ENCODE measurements around the gene SYT17.

SYT17 gene

GRCh38 chr16:19138601-19139000 is 29.4 kb upstream of the SYT17 start:
- DNase-seq (ENCODE audit: low read depth in 2 of 2): no peak

- no peak for DNase-seq (ENCODE audit: low read depth in 2 of 2)
Observed at GRCh38 chr16:19139436-19140091, 28.5 kb upstream of the SYT17 start.

GRCh38 chr16:19140396-19140795 is 27.6 kb upstream of the SYT17 start:
- no peak for DNase-seq (ENCODE audit: low read depth in 2 of 2)

DNA sequence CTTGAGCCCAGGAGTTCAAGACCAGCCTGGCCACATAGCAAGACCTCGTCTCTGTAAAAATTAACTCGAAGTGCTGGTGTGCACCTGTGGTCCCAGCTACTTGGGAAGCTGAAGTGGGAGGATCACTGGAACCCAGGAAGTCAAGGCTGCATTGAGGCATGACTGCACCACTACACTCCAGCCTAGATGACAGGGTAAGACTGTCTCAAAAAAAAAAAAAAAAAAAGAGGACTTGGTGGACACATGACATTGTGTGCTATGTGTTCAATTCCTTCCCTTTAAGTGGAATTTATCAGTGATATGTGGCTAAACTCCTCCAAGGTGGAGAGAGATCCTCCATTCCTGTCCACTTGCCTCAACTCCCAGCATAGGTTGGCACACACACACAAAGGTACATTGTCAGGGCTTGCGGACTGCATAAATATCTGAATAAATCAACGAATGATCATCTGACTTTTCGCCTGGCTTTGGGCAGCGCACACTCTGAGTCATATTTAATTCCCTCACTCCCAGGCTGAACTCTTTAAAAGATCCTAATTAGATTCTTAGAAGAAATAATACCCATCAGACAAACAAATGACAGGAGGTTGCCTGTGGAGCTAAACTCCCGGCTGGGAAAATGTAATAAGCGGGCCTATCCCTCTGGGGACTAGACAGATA is 25.0 kb upstream of the SYT17 start:
- no peak for DNase-seq (ENCODE audit: low read depth in 2 of 2)

GRCh38 chr16:19143599-19143956 is 24.5 kb upstream of the SYT17 start:
- DNase-seq (ENCODE audit: low read depth in 2 of 2): no peak

DNA sequence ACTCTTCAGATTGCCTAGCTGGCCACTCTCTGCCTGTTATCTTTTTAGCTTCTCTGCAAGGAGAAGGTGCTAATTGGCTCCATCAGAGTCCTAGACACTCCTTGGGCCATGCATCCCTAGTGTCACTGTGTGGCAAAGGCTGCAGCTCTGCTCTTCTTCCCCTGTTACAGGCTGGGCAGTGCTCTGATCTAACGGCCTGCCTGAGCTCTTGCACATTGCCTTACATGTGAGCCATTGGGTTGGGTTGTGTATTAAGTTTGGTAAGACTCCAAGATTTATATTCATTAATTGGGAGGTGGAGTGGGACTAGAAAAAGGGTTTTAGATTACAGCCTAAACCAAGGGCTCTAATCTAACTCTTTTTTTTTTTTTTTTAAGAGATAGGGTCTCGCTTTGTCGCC is 23.0 kb upstream of the SYT17 start:
- DNase-seq (ENCODE audit: low read depth in 2 of 2): no peak

DNA sequence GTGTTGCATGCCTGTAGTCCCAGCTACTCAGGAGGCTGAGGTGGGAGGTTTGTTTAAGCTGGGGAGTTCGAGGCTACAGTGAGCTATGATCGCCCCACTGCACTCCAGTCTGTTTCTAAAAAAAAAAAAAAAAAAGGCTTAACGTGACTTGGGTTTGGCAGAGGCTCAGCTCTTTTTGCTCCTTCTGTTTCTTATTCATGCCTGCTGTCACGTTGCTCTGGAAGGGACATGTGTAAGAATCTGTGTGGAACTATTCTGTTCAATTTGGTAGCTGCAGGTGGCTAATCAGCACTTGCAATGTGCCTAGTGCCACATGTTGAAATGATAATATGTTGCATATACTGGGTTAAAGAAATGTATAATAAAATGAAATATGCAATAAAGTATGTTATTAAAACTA is 20.9 kb upstream of the SYT17 start:
- no peak for DNase-seq (ENCODE audit: low read depth in 2 of 2)

DNA sequence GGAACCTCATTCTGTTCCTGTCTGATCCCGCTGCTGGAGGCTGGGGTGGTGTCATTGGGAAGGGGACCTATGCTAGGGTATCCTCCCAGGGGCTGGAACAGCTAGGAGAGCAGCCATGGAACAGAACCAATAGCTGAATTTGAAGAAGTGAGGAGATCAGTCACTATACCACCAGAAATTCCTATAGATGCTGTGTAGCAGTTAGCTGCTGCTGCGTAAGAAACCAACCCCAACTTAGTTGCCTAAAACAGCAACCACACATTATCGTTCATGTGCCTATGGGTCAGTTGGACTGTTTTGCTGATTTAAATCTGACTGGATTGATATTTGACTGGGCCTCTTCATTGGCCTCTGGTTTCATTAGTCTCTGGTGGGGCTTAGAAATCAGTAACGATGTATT is 20.4 kb upstream of the SYT17 start:
- DNase-seq (ENCODE audit: low read depth in 2 of 2): no peak

DNA sequence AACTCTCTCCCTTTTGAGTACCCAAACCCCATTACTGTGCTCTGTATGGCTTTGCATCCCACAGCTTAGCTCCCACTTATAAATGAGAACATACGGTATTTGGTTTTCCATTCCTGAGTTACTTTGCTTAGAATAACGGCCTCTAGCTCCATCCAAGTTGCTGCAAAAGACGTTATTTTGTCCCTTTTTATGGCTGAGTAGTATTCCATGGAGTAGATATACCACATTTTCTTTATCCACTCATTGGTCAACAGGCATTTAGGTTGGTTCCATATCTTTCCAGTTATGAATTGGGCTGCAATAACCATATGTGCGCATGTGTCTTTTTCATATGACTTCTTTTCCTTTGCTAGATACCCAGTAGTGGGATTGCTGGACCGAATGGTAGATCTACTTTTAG is 19.9 kb upstream of the SYT17 start:
- DNase-seq (ENCODE audit: low read depth in 2 of 2): no peak

DNA sequence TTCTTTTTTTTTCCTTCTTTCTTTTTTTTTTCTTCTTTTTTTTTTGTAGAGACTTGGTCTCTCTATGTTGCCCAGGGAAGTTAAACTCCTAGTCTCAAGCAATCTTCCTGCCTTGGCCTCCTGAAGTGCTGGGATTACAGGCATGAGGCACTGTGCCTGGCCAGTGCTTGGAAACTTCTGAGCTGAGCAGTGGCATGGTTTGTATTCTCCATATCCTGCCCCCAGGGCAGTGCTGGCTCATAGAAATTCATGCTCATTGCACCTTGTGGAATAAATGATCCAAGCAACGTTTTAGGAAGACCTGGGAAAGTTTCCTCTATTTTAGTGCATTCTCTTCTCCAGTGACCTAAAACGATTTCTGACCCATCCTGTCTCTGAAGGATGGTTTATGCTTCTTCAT is 16.7 kb upstream of the SYT17 start:
- DNase-seq (ENCODE audit: low read depth in 2 of 2): no peak

- no peak for DNase-seq (ENCODE audit: low read depth in 2 of 2)
Observed at GRCh38 chr16:19152042-19152441, 16.0 kb upstream of the SYT17 start.

GRCh38 chr16:19153876-19154275 is 14.2 kb upstream of the SYT17 start:
- no peak for DNase-seq (ENCODE audit: low read depth in 2 of 2)

DNA sequence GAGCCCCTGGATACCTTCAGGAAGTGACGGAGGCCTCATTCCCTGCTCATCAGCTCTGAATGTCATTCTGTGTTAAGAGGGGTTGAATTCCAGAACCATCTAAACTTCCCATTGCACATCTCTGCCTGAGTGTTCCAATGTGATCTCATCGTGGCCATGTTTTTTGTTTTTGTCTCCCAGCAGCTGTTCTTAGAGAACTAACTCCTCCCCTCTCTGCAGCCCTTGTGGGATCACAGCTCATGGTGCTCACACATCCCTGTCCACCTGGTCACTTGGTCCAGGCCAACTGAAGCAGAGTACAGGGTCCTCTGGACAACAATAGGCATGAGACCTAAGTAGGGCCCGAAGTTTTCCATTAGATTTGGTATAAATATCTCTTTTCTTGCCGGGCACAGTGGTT is 6.0 kb upstream of the SYT17 start:
- no peak for DNase-seq (ENCODE audit: low read depth in 2 of 2)

GRCh38 chr16:19163215-19163614 is 4.8 kb upstream of the SYT17 start:
- DNase-seq (ENCODE audit: low read depth in 2 of 2): no peak

GRCh38 chr16:19164285-19164684 is 3.8 kb upstream of the SYT17 start:
- no peak for DNase-seq (ENCODE audit: low read depth in 2 of 2)

DNA sequence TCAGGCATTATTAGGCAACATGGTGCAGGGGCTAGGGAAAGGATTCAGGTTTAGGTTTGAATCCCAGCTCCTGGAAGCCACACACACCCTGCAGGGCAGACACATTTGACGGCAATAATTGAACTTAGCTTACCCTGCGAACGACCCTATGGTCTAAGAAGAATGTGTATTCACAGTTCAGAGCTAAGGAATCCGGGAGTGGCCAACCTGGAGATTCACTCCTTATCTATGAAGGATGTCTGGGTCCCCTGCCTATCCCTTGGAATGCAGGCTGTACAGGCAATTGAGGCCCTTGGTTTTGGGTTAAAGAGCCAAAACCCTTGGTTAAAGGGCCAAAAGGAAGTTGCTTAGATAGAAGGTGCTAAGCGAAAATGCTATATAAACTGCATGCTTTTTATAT is 2.9 kb upstream of the SYT17 start:
- no peak for DNase-seq (ENCODE audit: low read depth in 2 of 2)

DNA sequence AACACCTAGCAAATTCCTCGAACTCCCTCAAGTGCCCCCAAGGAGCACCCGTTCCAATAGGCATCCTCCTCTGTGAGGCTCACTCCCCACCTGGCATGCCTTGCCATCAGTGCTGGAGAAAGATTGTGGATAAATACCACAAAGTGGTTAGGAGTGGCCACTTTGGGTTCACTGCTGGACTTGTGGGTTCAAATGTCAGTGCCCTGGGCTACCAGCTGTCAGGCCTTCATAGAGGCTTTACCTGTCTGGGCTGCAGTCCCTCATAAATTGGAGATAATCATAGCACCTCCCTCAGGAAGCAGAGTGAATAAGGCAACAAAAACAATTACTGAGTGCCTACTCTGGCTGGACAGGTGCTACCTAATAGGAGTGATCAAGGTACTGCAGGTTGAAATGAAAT is 1.5 kb upstream of the SYT17 start:
- no peak for DNase-seq (ENCODE audit: low read depth in 2 of 2)

DNA sequence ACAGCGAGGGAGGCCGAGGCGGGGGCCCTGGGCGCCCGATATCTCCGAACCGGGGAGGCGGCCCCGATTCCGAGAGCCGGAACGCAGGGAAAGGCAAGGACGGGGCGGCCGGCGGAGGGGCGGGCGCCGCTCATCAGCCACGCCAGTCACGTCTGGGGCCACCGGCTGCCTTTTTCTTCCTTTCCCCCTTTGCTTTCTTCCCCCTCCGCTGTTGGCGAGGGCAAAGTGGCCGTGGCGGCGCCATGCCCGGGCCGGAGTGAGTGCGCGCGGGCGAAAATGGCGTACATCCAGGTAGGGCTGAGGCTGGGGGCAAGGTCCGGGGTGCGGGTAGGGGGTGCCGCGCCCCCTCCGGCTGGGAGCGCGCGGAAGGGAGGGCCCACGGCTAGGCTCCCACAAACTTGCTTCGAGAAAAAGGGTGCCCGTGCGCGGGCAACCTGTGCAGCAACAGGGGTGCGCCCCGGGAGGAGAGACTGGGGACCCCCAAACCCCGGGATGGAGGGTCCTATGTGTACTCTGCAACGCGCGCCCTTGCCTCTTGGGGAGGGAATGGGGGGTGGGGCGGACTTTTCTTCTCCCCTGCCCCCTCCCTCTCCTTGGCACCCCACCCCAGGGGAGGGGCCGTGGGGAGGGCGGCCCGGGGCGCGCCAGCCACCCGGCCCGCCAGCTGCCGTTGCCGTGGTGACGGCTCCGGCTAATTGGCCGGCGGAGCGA is 486 bp downstream of the SYT17 start:
- no peak for DNase-seq (ENCODE audit: low read depth in 2 of 2)

GRCh38 chr16:19169082-19169639 is 1.1 kb downstream of the SYT17 start:
- no peak for DNase-seq (ENCODE audit: low read depth in 2 of 2)

DNA sequence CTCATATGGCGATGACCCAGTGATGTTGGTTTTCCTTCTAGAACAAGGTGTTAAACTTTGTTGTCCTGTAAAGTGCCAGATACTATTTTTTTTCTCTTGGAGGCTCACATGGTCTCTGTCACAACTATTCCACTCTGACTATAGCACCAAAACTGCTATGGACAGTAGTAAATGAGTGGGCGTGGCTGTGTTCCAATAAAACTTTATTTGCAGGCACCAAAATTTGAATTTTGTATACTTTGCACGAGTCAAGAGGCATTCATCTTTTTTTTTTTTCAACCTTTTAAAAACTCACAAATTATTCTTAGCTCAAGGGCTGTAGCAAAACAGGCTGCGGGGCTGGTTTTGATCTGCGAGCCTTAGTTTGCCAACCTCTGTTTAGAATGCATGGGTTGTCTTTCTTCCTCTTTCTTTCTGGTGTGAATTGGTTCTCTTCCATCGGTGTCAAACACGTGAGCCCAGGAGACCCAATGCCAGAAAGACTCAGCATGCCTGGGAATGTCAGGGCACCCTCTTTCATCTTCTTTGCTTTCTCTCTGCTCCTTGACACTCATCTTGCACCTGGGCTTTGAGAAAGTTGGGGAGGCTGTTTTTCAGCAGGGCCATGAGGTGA is 2.1 kb downstream of the SYT17 start:
- DNase-seq (ENCODE audit: low read depth in 2 of 2): no peak

- DNase-seq (ENCODE audit: low read depth in 2 of 2): no peak
Observed at GRCh38 chr16:19172098-19172780, 4.2 kb downstream of the SYT17 start.

DNA sequence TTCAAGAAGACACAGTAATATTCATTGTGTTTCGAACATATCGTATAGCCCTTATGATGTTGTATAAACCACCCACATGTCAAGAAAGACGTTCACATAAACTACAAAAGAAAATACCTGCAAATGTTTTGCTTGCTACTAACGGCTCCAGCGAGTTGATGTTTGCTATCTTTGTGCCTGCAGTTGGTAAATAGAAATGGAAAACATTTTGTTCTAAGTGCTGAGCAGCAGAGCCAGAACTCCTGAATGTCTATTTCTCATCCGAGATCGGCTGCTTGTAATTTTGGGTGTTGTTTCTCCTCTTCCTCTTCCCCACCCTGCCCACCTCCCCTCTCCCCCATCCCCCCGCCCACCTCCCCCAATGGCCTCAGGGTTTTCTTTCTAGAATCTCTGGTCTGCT is 5.0 kb downstream of the SYT17 start:
- no peak for DNase-seq (ENCODE audit: low read depth in 2 of 2)

Measured in fibroblast of skin of left biceps (primary cell).